Measurements from ENCODE around the gene CALM3. TPM values are rescaled to one million over a fixed set of nuclear protein-coding genes. Genes with fewer than 3 reads are reported as not detected.

CALM3 gene
- total and polyA plus RNA-seq, 2 donors from 2014 or later: 217 to 350 TPM

GRCh38 chr19:46605356-46605821 is 4.3 kb downstream of the CALM3 start:
- H3K27me3 ChIP-seq (ENCODE audit: control insufficient read depth, insufficient read depth, low read length): no peaks in the 10 kb centered on the region
- H3K9me3 ChIP-seq (ENCODE audit: control insufficient read depth in 2 of 3, insufficient read depth in 1 of 3, low read length in 3 of 3): no peaks in the 10 kb centered on the region
- H3K4me1 ChIP-seq (ENCODE audit: control insufficient read depth in 2 of 3, insufficient read depth in 2 of 3, low read depth in 1 of 3, low read length in 3 of 3): peaks cover 0 to 30% (median 20%) of the 10 kb centered on the region in 3 donors
- peak overlapping the region in 1 of 3 donors; percentile 17 for H3K4me3 ChIP-seq (ENCODE audit: low read length in 3 of 3)
- H3K36me3 ChIP-seq (ENCODE audit: control insufficient read depth in 2 of 3, insufficient read depth in 3 of 3, low read length in 3 of 3): peaks cover 0 to 40% (median 21%) of the 10 kb centered on the region in 3 donors
- H3K9ac ChIP-seq (ENCODE audit: low read length in 3 of 3): peak overlapping the region in 1 of 3 donors; percentile 19
- intact Hi-C loops (cut with DNase I): no loop called here
- FAIRE-seq (no peak), DNase-seq (peak in 1 of 5 donors; percentile 56)
- TF ChIP-seq CTCF (IDR thresholded peaks at IDR 0.05; ENCODE audit: borderline replicate concordance, extremely low read depth, insufficient read depth): no peak
- no peak overlapping the region for H3K27ac ChIP-seq (ENCODE audit: low read depth in 2 of 2, low read length in 2 of 2)

GRCh38 chr19:46606019-46606418 is 4.9 kb downstream of the CALM3 start:
- H3K27ac ChIP-seq (ENCODE audit: low read depth in 2 of 2, low read length in 2 of 2): no peak overlapping the region
- no peak for TF ChIP-seq CTCF (IDR thresholded peaks at IDR 0.05; ENCODE audit: borderline replicate concordance, extremely low read depth, insufficient read depth)
- no peaks in the 10 kb centered on the region for H3K27me3 ChIP-seq (ENCODE audit: control insufficient read depth, insufficient read depth, low read length)
- intact Hi-C loops (cut with DNase I): no loop called here
- peaks cover 0 to 31% (median 20%) of the 10 kb centered on the region in 3 donors for H3K4me1 ChIP-seq (ENCODE audit: control insufficient read depth in 2 of 3, insufficient read depth in 2 of 3, low read depth in 1 of 3, low read length in 3 of 3)
- DNase-seq: peak in 1 of 5 donors; percentile 44
- no peak overlapping the region for H3K4me3 ChIP-seq (ENCODE audit: low read length in 3 of 3)
- H3K9me3 ChIP-seq (ENCODE audit: control insufficient read depth in 2 of 3, insufficient read depth in 1 of 3, low read length in 3 of 3): no peaks in the 10 kb centered on the region
- H3K36me3 ChIP-seq (ENCODE audit: control insufficient read depth in 2 of 3, insufficient read depth in 3 of 3, low read length in 3 of 3): peaks cover 0 to 40% (median 21%) of the 10 kb centered on the region in 3 donors
- no peak for FAIRE-seq
- no peak overlapping the region for H3K9ac ChIP-seq (ENCODE audit: low read length in 3 of 3)

GRCh38 chr19:46606681-46607447 is 5.7 kb downstream of the CALM3 start:
- intact Hi-C loops (cut with DNase I): no loop called here
- no peak for TF ChIP-seq CTCF (IDR thresholded peaks at IDR 0.05; ENCODE audit: borderline replicate concordance, extremely low read depth, insufficient read depth)
- H3K36me3 ChIP-seq (ENCODE audit: control insufficient read depth in 2 of 3, insufficient read depth in 3 of 3, low read length in 3 of 3): peaks cover 0 to 40% (median 21%) of the 10 kb centered on the region in 3 donors
- no peaks in the 10 kb centered on the region for H3K9me3 ChIP-seq (ENCODE audit: control insufficient read depth in 2 of 3, insufficient read depth in 1 of 3, low read length in 3 of 3)
- H3K4me1 ChIP-seq (ENCODE audit: control insufficient read depth in 2 of 3, insufficient read depth in 2 of 3, low read depth in 1 of 3, low read length in 3 of 3): peaks cover 0 to 31% (median 20%) of the 10 kb centered on the region in 3 donors
- FAIRE-seq: no peak
- peak in 1 of 5 donors; percentile 53 for DNase-seq
- no peak overlapping the region for H3K27ac ChIP-seq (ENCODE audit: low read depth in 2 of 2, low read length in 2 of 2)
- no peak overlapping the region for H3K9ac ChIP-seq (ENCODE audit: low read length in 3 of 3)
- H3K27me3 ChIP-seq (ENCODE audit: control insufficient read depth, insufficient read depth, low read length): no peaks in the 10 kb centered on the region
- no peak overlapping the region for H3K4me3 ChIP-seq (ENCODE audit: low read length in 3 of 3)

All from kidney (tissue), 14 donors.